OCI-M2 (cell line): Measurements from ENCODE around the gene MAP3K4.

ENCODE experiments used
- DNase-seq: peaks from one replicate; lab custom pipeline; 2025; ENCODE audit not compliant: unreplicated experiment; lab: John Stamatoyannopoulos, UW

Gene MAP3K4

GRCh38 chr6:160998766-160999165 is 7.2 kb downstream of the MAP3K4 start:
- no peak for DNase-seq

DNA sequence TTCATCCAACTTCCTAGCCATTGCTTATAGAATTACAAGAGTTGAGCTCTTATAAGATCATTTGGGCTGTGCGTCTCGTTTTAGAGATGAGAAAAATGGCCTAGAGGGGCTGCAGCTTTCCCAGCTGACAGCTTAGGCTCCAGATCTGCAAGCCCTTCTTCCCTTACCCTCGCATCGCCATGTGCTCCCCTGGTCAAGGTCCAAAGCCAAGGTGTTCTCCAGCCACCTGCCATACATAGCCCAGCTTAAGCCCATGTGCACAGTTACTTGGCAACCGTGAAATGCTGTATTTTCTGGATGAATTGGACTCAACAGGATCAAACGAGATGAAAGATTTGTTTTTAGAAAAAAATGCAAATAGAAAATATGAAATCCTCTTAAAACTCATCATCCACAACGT is 7.9 kb downstream of the MAP3K4 start:
- DNase-seq = no peak

DNA sequence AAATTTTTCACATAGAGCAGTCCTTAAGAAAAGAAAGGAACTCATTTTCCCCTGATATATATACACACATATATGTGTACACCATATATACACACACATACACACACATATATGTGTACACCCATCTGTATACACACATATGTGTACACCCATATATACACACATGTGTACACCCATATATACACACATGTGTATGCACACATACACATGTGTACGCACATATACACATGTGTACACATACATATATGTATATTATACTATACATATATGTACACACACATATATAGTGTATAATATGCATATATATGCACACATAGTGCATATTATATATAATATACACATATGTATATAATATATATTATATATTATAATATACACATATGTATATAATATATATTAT is 9.1 kb downstream of the MAP3K4 start:
- no peak for DNase-seq

- no peak for DNase-seq
Measured at GRCh38 chr6:161001421-161001820, 9.9 kb downstream of the MAP3K4 start.

DNA sequence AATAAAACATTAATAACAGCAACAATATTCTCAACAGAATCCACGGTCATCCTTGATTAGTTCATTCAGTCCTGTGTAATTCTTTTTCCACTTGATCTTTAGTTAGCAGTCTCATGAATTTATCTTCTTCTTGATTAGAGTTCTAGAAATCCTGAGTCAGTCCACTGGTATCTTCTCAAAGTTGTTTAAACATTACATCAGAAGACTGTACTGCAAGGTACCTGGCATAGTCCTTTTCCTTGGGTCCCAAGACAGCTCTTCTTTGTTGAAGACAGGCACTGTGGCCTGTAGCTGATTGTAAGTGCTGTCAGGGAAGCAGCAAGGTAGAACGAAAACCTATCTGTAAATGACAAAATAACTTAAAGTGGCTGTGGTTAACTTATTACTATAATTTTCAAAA is 11.8 kb downstream of the MAP3K4 start:
- no peak for DNase-seq

GRCh38 chr6:161008245-161008644 is 16.7 kb downstream of the MAP3K4 start:
- DNase-seq = no peak

GRCh38 chr6:161009991-161010390 is 18.4 kb downstream of the MAP3K4 start:
- no peak for DNase-seq

DNA sequence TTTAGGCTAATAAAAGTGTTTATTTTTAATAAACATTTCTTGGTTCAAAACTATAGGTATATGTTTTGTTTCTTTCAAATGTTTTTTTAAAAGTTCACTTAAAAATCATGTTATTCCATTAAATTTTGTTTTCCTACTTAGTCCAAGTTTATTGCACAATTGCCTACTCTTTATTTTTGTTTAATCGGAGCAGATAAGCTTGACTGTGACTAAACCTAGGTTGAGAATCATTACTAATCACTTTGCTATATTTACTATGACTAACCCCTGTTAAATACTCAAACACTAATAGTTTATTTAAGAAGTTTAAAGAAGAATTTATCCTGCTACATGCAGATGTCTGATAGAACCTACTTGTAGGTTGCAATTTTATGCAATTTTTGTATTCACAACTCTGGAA is 18.8 kb downstream of the MAP3K4 start:
- no peak for DNase-seq

DNA sequence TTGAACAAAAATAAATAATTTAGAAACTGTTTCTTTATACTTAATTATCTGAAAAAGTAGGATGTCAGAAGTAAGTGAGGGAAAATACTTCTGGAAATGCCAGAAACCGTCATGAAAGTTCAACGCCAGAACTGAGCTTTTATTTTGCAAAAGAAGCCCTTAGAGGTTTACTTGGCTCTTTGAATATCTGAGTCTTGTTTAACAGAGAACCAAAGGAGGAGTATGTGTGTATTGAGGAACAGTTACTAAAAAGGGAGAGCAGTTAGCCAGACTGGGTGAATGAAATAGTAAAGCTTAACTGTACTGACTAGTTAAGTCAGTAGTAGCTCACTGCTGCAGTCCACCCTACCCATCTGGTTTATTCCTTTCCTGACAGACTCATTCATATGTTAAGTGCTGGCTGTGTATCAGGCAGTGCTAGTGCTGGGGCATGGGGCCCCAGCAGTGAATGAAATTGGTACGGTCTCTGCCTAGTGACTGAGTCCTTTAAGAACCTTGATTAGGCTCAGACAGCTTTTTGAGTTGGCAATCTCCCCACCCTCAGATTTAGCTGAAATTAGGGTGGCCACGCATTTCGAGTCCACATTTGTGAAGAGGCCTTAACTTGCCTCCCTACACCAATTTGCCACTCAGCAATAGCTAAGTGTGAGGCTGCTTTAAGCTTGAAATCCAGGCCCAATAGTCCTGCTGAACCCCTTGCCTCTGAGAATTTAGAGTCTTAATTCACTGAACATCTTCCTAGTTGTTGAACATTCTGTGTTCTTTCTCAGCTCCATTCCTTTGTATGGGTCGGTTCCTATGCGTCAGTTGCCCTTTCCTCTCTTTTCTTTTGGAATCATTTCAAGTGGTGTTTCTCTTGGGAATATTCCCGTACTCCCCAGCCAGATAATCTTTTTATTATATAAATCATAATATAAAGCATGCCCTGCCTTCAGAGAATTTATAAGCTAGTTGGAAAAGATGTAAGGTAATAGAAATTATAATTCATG is 20.2 kb downstream of the MAP3K4 start:
- no peak for DNase-seq

- no peak for DNase-seq
Measured at GRCh38 chr6:161013695-161014094, 22.1 kb downstream of the MAP3K4 start.

GRCh38 chr6:161017766-161018564 is 26.4 kb downstream of the MAP3K4 start:
- no peak for DNase-seq

GRCh38 chr6:161019324-161019839 is 27.8 kb downstream of the MAP3K4 start:
- DNase-seq = no peak

DNA sequence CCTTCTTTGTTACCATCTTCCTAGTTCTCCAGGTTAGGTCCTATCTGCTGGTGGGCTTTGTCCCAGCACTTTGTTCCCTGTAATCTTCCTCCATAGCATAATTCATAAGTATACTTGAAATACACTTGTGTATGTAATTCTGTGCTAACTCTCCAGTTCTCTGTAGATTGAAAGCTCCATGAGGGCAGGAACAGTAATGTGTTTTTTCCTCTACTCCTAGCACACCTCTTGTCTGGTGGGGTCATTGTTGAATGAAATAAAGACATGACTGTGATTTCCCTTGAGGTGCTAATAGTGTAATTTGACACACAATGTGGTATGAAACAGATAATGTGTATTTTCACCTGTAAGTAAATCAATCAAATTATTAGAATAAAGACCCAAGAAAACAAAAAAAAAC is 30.0 kb downstream of the MAP3K4 start:
- no peak for DNase-seq

DNA sequence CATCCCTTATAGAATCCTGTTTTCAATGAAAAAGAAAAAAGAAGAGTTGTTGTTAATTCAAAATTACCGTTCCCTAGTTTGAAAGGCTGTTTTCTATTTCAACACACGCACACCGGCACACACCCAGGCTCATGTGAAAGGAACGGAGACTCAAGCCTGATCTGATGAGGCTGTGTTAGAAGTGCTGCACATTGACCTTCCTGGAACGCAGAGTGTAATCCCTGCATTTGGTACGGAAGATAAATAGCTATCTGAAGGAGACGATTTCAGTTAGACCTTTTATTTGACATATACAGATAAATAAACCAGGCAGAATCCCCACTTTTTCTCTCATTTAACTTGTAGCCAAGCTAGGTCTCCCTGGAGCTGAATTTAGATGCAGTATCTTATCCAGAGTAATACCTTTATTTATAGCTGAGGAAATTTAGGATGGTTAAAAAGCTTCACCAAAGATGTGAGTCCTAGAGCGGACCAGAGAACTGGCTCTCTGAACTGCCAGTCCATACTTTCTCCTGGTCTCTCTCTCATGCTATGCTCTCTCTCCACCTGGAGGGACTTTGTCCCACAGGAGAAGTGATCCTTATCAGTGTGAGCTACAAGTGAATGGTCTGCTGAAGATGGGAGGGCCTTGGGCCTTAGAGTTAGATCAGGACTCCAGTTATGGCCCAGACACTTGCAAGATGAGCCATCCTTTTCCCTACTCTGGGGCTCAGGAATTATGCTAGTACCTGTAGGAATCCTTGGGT is 30.6 kb downstream of the MAP3K4 start:
- DNase-seq = no peak

GRCh38 chr6:161023316-161023715 is 31.7 kb downstream of the MAP3K4 start:
- no peak for DNase-seq

DNA sequence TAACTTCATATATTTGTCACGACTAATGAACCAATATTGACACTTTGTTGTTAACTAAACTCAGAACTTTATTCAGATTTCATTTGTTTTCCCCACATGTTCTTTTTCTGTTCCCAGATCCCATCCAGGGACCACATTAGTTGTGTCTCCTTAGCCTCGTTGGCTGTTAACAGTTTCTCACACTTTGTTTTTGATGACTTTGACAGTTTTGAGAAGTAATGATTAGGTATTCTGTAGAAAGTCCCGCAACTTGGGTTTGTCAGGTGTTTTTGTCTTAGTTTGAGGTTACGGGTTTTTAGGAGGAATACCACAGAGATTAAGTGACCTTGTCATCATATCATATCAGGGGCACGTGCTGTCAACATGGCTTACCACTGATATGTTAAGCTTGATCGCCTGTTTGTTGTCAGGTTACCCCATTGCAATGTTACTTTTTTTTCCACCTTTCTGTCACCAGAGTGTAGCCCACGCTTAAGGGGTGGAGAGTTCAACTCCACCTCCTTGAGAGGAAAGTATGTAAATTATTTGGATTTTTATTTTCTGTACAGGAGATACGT is 32.9 kb downstream of the MAP3K4 start:
- DNase-seq = no peak

DNA sequence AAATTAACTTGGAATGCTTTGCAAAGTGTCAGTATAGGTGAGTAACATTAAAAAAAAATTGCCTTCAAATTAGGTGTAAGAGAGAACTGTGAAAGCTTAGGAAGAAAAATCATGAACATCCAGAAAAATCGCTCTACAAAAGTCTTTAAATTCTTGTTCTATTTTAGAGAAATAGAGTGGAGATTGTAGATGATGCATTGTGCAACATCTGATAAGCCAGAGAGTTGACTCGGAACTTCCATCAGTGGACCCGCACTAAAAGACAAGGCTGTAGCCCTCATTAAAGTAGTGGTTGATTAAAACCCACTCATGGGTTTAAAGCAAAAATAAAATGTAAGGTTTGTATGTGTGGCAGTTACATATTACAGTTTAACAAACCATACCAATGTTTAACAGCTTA is 35.8 kb downstream of the MAP3K4 start:
- no peak for DNase-seq

- DNase-seq = no peak
Measured at GRCh38 chr6:161029195-161029809, 37.7 kb downstream of the MAP3K4 start.

DNA sequence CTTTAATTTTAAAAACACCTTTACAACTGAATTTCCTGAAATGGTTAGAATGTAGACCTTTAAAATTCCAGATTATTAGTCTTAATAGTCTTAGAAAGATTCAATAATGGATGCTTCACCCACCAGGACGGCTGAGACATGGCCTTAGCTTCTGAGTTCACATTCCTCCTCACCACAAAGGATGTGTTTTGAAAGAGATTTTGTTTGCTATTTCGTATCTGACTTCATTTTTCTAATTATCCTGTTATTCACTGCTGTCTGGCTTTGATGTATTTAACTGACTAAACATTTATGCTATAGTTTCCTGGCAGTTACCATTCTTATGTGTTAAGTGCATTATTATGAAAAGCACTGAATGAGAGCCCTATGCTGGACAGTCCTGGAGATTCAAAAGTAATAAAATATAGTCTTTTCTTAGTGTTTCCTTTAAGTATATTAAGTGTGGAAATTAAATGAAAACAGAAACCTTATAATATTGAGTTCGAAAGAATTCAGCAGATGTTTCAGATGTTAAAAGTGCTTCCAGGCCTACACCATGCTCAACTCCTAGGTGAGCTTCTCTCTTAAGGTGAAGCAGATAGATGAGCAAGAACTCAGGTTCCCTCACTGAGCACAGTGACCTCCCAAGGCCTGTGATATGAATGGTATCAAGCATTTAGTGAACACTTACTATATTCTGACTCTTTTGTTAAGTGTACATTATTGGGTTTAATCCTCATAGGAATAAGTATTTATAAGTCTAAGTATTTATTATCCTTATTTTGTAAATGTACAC is 40.3 kb downstream of the MAP3K4 start:
- no peak for DNase-seq

DNA sequence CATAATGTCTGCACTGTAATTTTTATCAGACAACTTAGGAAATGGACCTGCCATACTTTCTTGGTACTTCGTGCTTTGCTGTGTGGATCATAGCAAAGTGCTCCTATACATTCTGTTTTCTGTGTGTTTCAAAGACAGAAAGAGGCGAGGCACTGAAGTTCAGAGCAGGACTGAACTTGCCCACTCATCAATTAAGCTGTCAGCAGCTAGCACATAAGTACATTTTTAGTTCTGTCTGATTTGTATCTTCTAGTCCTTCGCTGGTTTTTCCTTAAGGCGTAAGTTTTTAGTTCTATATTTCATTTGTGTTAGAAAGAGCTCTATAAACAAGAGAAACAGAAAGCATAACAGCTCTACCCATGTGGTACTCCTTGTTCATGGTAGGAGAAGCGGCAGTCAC is 42.1 kb downstream of the MAP3K4 start:
- DNase-seq = no peak
